ENCODE data around the gene PLA1A. TPM values are rescaled to one million over a fixed set of nuclear protein-coding genes. Genes with fewer than 3 reads are reported as not detected.
A peak's percentile ranks its signal among the peaks of the same experiment; 100 is the strongest.

PLA1A gene
- total RNA-seq, 1 donor from 2014 or later: 1.7 TPM

GRCh38 chr3:119599558-119600174 lies 2.0 kb downstream of the PLA1A start:
- H3K27me3 ChIP-seq: no peaks in the 10 kb centered on the region
- no peak overlapping the region for H3K27ac ChIP-seq
- peaks cover 4% of the 10 kb centered on the region for H3K4me1 ChIP-seq
- DNase-seq (ENCODE audit: extremely low spot score in 2 of 2): peak in 1 of 2 donors; percentile 11
- intact Hi-C loops (cut with DNase I): no loop called here
- no peak overlapping the region for H3K4me3 ChIP-seq
- H3K36me3 ChIP-seq: no peaks in the 10 kb centered on the region
- TF ChIP-seq CTCF (IDR thresholded peaks at IDR 0.05): no peak
- no peak for TF ChIP-seq POLR2AphosphoS5 (IDR thresholded peaks at IDR 0.05; ENCODE audit: insufficient read depth in 1 of 2, low read depth in 1 of 2)
- TF ChIP-seq POLR2A (IDR thresholded peaks at IDR 0.05): no peak
- H3K9me3 ChIP-seq: no peaks in the 10 kb centered on the region

GRCh38 chr3:119600732-119601131 lies 3.0 kb downstream of the PLA1A start:
- TF ChIP-seq CTCF (IDR thresholded peaks at IDR 0.05) (no peak), POLR2A (IDR thresholded peaks at IDR 0.05) (no peak), POLR2AphosphoS5 (IDR thresholded peaks at IDR 0.05; ENCODE audit: insufficient read depth in 1 of 2, low read depth in 1 of 2) (no peak)
- peak in 1 of 2 donors; percentile 69 for DNase-seq (ENCODE audit: extremely low spot score in 2 of 2)
- Histone ChIP-seq H3K36me3 (no peaks in the 10 kb centered on the region), H3K9me3 (no peaks in the 10 kb centered on the region), H3K27ac (no peak overlapping the region), H3K4me3 (no peak overlapping the region), H3K27me3 (no peaks in the 10 kb centered on the region), H3K4me1 (peaks cover 4% of the 10 kb centered on the region)
- intact Hi-C loops (cut with DNase I): no loop called here

- intact Hi-C loops (cut with DNase I): no loop called here
- H3K4me3 ChIP-seq: no peak overlapping the region
- TF ChIP-seq POLR2A (IDR thresholded peaks at IDR 0.05) (no peak), CTCF (IDR thresholded peaks at IDR 0.05) (no peak), POLR2AphosphoS5 (IDR thresholded peaks at IDR 0.05; ENCODE audit: insufficient read depth in 1 of 2, low read depth in 1 of 2) (no peak)
- H3K36me3 ChIP-seq: no peaks in the 10 kb centered on the region
- H3K27ac ChIP-seq: no peak overlapping the region
- no peaks in the 10 kb centered on the region for H3K9me3 ChIP-seq
- DNase-seq (ENCODE audit: extremely low spot score in 2 of 2): no peak
- H3K4me1 ChIP-seq: peaks cover 4% of the 10 kb centered on the region
- H3K27me3 ChIP-seq: no peaks in the 10 kb centered on the region
Observed at GRCh38 chr3:119601154-119601553, 3.5 kb downstream of the PLA1A start.

- no peak overlapping the region for H3K4me3 ChIP-seq
- no peaks in the 10 kb centered on the region for H3K9me3 ChIP-seq
- TF ChIP-seq POLR2AphosphoS5 (IDR thresholded peaks at IDR 0.05; ENCODE audit: insufficient read depth in 1 of 2, low read depth in 1 of 2) (no peak), CTCF (IDR thresholded peaks at IDR 0.05) (no peak), POLR2A (IDR thresholded peaks at IDR 0.05) (no peak)
- H3K27me3 ChIP-seq: no peaks in the 10 kb centered on the region
- no peak for DNase-seq (ENCODE audit: extremely low spot score in 2 of 2)
- H3K4me1 ChIP-seq: no peaks in the 10 kb centered on the region
- H3K27ac ChIP-seq: no peak overlapping the region
- intact Hi-C loops (cut with DNase I): no loop called here
- no peaks in the 10 kb centered on the region for H3K36me3 ChIP-seq
Observed at GRCh38 chr3:119602676-119603075, 5.0 kb downstream of the PLA1A start.

GRCh38 chr3:119604878-119605277 lies 7.2 kb downstream of the PLA1A start:
- Histone ChIP-seq H3K4me1 (no peaks in the 10 kb centered on the region), H3K4me3 (no peak overlapping the region), H3K27ac (no peak overlapping the region), H3K27me3 (no peaks in the 10 kb centered on the region), H3K9me3 (no peaks in the 10 kb centered on the region), H3K36me3 (no peaks in the 10 kb centered on the region)
- TF ChIP-seq POLR2A (IDR thresholded peaks at IDR 0.05): no peak
- no peak for TF ChIP-seq POLR2AphosphoS5 (IDR thresholded peaks at IDR 0.05; ENCODE audit: insufficient read depth in 1 of 2, low read depth in 1 of 2)
- no peak for TF ChIP-seq CTCF (IDR thresholded peaks at IDR 0.05)
- no peak for DNase-seq (ENCODE audit: extremely low spot score in 2 of 2)
- intact Hi-C loops (cut with DNase I): no loop called here
